Epithelial cell of prostate (primary cell): ENCODE results near the gene KDM4C.
"Not testable (repeated sequence)": the region's sequence is repeated elsewhere in the genome, so short reads cannot be mapped to it uniquely, and the experiment has no call there.

Experiments
- DNase-seq: peaks from one replicate; pipeline ENCODE4 v3.0.0-alpha.2; 2011; ENCODE audit warnings: low read depth, low spot score
- H3K27ac ChIP-seq: fragments of 450-650 bp; 2 replicates; pipeline ENCODE4 v1.5.1; 2017; ENCODE audit warnings: mild to moderate bottlenecking

Gene KDM4C

DNA sequence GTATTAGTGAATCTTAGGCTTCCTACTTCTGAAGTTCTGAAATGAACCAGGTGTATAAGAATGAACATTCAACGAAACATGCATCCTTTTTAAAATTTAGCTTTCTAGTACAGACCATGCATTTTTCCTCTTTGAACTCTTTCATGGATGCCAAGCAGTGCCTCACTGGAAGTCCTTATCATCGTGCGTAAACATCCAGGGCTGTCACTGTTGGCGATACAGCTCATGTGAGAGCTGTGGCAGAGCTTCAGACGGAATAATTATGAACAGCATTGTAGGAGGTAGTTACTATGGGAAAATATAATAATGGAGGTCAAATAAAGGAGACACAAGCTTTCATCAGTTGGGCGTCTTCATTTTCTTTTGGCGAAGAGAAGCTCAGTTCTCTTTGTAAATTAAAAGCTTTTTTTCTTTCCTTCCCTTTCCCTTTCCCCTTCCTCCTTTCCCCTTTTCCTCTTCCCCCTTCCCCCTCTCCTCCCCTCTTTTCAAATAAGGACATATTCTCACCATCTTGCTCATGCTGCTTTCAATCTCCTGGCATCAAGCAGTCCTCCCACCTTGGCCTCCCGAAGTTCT is 167.3 kb downstream of the KDM4C start:
- DNase-seq: no peak
- no peak overlapping the region for H3K27ac ChIP-seq

DNA sequence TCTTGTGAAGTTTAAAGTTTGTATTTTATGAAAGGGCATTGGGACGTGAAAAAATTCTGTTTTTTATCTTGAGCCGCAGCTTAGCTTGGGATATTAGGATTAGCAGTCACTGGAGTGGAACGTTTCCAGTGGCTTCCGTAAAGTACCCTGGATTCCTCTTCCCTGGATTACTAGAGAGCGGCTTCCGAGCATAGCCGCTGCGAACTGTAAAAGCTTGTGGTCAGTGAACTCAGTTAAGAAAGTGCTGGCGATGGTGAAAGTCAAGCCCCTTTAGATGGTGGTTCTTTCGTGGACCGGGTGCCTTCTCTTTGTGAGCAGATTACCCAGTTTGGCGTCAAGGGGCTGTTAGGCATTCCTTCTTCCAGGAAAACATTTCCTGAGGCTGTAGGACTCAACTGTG is 168.1 kb downstream of the KDM4C start:
- H3K27ac ChIP-seq: no peak overlapping the region
- DNase-seq: no peak

DNA sequence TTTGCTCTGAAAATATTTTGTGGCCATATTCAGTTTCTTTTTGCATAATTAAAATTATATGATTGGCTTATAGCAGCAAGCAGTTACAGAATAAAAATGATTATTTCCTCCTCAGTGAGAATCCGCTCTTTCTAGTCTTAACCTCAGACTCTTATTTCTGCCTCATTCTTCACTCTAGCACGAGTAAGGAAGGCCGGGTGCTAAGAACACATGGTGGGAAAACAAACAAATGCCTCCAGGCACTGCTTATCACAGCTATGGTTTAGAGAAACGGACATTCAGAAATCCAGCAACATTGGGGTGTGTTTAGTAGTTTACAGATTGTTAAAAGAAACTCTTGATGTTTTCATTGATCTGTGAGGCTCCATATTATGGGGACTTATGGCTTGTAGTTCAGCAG is 168.7 kb downstream of the KDM4C start:
- H3K27ac ChIP-seq: no peak overlapping the region
- DNase-seq: no peak

DNA sequence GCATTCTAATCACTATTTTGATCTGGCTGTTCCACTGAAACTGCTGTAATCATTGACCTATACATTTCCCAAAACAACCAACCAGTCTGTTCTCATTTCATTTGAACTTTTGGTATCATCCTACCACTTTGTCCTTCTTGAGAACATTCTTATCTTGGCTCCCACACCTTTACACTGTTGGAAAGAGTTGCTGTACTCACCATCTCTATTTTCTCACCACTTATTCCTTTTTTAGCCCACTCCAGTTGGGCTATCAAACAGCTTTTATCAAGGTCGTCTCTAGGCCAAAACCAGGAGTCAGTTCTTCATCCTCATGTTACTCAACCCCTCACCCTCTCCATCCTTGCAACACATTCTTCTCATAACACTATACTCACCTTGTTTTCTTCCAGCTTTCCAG is 170.1 kb downstream of the KDM4C start:
- no peak for DNase-seq
- no peak overlapping the region for H3K27ac ChIP-seq

DNA sequence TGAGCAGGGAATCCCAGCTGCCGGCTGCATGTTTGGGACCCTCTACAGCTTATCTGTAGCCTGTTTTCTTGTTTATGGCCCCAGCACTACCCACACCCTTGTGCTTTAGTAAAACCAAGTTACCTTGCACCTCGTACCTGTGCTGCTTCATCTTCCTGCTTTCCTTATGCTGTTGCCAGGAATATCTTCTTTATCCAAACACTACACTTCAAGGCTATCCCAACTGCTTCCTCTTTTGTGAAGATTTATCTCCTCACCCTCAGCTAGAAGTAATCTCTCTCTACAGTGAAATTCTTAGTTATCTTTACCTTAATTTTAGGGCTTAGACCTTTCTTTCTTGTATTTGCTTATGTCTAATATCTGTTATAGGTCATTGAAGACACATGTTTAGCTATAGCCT is 171.1 kb downstream of the KDM4C start:
- DNase-seq: no peak
- no peak overlapping the region for H3K27ac ChIP-seq

DNA sequence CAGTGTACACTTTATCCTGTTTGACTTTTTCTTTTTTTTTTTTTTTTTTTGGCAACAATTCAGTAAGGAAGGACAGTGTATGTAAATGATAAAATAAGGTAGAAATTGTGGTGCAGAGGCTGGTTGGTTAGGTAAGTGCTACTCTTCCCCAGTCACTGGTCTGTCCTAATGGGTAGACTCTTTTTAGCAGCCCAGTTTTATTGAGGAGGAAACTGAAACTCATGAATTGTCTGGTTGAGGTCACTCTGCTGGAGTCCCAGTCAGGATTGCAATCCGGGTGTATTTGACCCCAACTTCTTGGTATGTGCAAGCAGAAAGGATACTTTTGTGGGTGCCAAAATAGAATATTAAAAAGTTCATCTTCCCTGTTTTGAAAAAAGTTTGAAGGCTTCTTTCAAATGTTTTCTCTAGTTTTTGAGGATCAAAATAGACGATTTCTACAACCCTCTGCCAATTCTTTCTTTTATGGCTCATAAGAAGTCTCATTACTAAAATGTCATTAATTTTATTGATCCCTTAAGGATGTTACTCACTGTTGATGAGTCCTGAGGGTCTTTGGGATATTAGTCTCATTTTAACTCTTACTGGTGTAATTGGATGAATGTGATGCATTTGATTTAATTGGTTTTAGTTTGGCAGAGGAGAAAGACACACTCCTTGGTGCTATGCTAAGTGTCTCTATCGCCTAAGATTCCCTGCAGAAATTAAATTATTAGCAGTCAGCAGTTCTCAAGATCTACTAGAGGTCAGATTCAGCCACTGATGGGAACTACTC is 171.9 kb downstream of the KDM4C start:
- H3K27ac ChIP-seq: no peak overlapping the region
- DNase-seq: no peak

DNA sequence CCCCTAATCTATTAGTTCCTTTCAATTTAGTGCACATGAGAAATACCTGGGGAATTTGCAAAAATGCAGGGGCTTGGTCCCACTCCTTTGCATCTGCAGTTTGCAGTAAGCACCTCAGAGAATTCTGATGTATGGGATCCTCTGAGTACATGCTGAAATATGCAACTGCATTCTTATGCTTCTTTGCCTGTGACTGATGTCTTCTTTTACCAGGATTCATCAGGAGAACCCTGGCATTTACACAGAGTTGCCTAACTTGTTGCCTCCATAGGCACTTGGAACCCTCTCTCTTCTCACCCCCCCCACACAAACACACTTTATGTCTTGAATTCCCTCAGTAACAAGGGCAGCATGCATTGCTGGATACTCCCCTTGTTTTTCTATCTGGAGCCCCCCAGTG is 173.1 kb downstream of the KDM4C start:
- no peak for DNase-seq
- H3K27ac ChIP-seq: no peak overlapping the region

DNA sequence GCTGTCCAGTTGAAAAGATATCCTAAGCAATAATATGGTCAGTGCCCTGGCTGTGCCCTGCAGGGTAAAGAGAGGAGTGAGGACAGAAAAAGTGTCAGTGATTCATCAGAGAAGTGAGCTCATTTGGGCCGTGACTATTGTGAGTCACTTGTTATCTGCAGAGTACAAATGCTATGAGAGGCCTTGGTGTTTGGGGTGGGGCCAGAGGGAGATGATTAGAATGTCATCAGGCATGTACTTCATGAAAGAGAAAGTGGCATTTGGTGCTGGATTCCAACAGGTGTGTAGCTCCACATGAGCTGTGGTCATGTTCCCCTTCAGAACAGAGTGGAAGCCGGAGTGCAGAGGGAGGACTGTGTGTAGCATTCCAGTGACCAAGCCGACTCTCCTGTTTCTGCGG is 174.1 kb downstream of the KDM4C start:
- no peak overlapping the region for H3K27ac ChIP-seq
- DNase-seq: peak; percentile 70

DNA sequence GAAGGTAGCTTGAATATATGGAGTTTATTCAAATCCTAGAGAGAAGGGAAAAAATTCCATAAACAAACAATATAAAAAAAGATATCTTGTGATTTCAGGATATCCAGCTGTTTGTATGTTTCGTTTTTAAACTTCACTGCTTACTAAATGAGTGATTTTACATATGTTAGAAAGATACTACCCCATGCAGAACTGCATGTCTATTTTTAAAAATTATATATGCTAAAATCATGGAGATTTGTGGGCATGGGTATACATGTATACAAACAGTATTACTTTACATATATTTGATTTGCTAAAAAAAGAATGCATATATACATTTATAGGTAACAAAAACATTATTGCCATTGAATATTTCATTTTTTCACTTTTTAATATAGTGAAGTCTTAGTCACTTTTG is 178.3 kb downstream of the KDM4C start:
- DNase-seq: no peak
- no peak overlapping the region for H3K27ac ChIP-seq

DNA sequence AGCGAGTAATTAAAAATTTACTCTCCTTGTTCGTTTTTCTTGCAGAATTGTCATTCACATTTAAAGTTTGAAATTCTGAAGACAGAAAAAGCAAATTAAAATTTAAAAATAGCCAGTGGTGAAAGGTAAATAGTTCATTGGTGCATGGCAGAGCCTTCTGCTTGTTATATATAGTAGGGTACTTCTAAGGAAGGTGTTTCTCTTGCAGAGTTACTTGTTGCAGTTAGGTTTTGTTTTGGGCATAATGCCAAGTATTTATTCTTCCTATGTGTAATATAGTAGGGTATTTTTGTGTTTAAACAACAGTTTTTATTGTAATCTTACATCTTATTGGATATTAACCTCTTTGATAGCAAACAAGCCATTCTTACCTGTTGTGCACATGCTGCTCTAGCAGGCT is 179.4 kb downstream of the KDM4C start:
- H3K27ac ChIP-seq: no peak overlapping the region
- no peak for DNase-seq

DNA sequence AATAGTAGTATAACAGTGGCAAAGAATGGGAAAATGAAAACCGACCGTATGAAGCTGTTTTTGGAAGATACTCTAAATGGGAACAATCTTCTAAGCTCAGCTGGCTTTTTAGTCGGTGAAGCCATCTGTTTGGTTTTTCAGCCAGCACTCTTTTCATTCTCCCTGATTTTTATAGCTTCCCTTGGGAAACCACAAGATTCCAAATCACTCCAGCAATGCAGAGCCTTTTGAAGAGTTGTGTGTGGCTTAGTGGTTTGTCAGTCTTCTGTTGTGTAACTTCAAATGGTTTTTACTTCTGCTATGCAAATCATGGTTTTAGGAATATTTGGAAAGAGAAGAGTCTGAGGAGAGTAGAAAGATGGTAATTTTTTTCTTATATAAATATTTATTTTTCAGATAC is 180.7 kb downstream of the KDM4C start:
- DNase-seq: no peak
- H3K27ac ChIP-seq: no peak overlapping the region

DNA sequence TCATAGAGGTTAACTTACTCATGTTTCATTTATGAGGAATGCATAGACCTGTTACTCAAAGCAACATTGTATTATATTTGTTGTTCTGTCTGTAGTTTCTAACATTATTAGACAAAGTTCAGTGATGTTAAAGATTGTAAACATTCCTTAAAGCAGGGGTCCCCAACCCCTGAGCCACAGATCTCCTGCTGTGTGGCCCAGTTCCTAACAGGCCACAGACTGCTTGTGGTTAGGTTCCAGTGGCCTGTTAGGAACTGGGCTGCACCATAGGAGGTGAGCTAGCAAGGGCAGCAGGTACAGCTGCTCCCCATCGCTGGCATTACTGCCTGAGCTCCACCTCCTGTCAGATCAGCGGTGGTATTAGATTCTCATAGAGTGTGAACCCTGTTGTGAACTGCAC is 181.1 kb downstream of the KDM4C start:
- no peak for DNase-seq
- no peak overlapping the region for H3K27ac ChIP-seq

DNA sequence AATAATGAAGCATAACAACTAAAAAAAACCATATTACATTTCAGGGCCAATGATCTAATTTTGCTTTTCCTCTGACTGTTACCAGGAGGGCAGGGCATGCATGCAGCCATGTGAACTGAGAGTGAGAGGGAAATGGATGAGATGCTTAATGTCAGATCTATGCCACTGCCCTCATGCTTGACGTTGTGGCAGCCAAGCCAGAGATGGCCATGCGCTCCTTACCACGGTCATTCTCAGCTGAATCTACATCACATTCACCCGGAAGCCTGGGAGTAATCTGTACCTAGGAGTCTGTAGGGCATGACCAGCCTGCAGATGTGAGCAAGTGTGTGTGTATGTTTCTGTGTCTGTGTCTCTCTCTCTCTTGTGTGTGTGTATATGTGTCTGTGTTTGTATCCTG is 183.7 kb downstream of the KDM4C start:
- no peak overlapping the region for H3K27ac ChIP-seq
- DNase-seq: no peak

DNA sequence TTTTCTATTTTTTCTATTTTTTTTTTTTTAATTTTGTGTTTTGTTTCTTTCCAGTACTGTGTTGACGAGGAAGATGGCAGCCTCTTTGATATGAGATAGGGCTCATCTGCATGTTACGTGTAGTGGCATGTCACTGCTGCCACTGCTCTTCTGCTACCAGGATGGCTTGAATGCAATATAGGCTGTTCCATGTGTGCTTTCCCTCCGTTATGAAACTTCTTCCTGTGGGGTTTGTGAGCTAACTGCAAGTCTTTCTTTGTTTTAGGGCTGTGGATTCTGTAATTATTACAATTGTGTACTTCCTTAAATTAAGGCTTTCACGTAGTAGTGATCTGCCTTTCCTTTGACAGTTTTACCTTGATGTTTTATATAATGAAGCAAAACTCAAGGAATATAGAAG is 184.6 kb downstream of the KDM4C start:
- no peak for DNase-seq
- H3K27ac ChIP-seq: no peak overlapping the region

DNA sequence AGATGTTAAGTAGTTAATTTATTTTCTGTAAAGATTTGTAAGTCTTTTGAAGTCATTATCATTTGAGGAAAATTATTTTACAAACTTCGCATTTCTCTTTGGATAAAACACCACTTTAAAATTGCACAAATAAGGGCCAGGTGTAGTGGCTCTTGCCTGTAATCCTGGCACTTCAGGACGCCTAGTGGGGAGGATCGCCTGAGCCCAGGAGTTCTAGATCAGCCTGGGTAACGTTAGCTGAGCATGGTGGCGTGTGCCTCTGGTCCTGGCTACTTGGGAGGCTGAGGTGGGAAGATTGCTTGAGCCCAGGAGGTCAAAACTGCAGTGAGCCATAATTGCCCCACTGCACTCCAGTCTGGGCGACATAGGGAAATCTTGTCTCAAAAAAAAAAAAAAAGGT is 185.5 kb downstream of the KDM4C start:
- H3K27ac ChIP-seq: no peak overlapping the region
- DNase-seq: no peak

DNA sequence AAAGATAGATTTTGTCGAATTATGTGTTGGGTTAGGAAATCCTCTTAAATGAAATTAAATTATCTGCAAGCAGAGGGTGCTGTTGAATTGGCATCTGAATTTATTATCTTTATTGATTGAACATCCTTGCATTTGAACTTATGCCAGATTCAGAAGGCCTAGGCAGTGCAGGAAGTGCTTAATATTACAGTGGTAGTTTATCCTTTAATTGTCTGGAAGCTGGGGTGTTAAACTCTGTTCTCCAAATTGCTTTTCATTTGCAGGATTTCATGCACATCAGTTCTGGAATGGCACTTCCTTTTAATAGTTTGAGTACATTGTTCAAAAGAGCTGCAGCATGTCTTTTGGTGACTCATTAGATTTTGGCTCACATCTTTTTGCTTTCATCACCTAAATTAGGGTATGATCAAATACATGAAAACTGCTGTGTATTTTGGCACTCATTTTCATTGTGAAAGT is 186.3 kb downstream of the KDM4C start:
- DNase-seq: peak; percentile 29

DNA sequence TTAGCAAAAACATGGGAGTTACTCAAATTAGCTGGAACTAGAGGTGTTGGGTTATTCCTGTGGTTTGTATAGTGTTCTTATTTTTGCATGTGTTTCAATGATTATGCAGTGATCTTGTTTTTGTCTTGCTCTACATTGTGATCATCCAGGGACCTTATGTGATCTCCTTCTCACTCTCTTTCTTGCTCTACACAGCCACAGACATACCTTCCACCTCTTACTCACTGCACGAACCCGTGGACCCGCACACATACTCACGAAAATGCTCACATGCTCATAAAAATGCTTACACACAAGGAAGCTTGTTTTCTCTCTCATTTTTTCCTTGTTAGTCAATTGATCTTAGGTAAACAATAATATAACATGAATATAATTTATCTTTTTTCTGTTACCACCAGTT is 187.1 kb downstream of the KDM4C start:
- peak overlapping the region; percentile 62 for H3K27ac ChIP-seq
- peak; percentile 79 for DNase-seq

More for the DNA sequence above, 186.3 kb downstream of the KDM4C start:
- peak overlapping the region; percentile 62 for H3K27ac ChIP-seq

DNA sequence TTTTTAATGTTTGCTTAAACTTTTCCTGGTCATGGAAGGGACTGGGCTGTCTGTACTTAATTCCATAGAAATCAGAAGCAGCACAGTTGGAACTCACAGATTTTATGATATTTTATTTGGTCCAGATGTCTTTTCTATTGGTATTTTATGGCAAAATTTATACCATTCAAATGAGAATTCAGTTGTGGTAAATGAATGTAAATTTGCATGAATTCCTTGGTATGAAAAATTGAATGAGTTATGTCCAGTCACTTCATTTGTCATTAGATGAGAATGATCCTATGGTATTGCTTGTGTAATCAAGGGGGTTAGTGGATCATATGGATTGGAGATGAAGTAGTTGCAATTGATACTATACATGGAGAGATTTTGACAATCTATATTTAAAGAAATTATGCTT is 188.0 kb downstream of the KDM4C start:
- H3K27ac ChIP-seq: no peak overlapping the region
- no peak for DNase-seq

DNA sequence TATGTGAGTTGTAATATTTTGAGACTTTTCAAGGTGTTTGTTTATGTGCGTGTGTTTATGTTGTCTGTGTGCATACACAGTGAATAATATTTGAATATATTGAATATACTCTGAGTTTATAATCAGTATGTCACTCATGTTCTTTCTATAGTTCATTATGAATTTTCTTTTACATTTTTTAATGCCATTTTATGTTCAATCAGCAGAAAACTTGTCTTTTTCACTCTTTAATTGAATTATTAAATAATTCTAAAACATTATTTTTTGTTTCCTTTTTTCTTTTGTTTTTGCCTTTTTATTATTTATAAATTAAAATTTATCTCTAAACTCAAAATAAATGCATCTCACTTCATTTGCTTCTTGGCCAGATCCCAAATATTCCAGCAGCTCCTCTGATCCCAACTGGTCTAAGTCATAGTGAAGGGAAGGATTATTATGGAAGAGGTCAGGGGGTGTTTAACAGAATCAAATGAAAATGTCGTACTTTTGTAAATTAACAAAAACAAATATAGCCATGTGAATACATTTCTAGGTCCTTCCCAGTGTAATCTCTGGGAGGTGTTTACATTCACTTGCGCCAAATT is 188.9 kb downstream of the KDM4C start:
- no peak for DNase-seq
- H3K27ac ChIP-seq: no peak overlapping the region

DNA sequence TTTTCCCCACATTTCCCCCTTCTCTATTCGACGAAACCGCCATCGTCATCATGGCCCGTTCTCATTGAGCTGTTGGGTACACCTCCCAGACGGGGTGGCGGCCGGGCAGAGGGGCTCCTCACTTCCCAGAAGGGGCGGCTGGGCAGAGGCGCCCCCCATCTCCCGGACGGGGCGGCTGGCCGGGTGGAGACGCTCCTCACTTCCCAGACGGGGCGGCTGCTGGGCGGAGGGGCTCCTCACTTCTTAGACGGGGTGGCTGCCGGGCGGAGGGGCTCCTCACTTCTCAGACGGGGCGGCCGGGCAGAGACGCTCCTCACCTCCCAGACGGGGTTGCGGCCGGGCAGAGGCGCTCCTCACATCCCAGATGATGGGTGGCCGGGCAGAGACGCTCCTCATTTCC is 191.1 kb downstream of the KDM4C start:
- DNase-seq, H3K27ac ChIP-seq: not testable (repeated sequence)

DNA sequence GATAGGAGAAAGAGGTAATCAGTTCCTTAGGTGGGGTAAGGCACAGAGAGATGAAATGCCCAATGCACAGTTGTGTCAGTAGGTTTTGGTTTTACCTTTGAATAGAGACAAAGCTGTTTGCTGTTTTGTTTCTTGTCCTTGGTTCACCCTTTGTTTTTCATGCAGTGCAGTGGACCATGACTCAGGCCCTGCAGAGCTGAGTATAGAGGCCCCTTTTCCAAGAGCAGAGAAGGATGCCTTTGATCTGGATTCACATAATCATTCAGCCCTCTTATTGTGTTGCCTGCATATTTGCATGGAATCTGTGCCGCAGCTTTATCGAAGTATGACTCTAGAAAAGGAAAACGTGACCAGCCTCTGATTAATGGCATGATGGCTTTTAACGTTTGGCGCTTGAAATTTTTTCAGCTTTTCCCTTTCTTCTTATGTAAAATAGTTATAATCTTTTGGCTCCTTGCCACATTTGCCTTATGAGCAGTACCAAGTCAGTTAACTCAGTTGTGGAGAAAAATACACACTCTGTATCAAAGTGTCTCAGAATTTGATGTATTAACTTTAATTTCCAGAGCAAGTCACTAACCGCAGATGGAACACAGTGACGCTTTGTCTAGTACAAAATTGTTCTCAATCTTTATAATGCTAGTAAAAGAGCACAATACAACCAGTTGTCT is 197.6 kb downstream of the KDM4C start:
- H3K27ac ChIP-seq: no peak overlapping the region
- no peak for DNase-seq
